HG03342 (cell line): ENCODE data around the gene PTPA.
"Not testable (repeated sequence)": the region's sequence is repeated elsewhere in the genome, so short reads cannot be mapped to it uniquely, and the experiment has no call there.

Source experiments
- ATAC-seq: cut with Tn5 transposase; IDR thresholded peaks from one replicate; pipeline ENCODE4 v1.9.1; 2021; ENCODE audit warnings: mild to moderate bottlenecking, moderate library complexity; ENCODE audit not compliant: unreplicated experiment

The PTPA gene

DNA sequence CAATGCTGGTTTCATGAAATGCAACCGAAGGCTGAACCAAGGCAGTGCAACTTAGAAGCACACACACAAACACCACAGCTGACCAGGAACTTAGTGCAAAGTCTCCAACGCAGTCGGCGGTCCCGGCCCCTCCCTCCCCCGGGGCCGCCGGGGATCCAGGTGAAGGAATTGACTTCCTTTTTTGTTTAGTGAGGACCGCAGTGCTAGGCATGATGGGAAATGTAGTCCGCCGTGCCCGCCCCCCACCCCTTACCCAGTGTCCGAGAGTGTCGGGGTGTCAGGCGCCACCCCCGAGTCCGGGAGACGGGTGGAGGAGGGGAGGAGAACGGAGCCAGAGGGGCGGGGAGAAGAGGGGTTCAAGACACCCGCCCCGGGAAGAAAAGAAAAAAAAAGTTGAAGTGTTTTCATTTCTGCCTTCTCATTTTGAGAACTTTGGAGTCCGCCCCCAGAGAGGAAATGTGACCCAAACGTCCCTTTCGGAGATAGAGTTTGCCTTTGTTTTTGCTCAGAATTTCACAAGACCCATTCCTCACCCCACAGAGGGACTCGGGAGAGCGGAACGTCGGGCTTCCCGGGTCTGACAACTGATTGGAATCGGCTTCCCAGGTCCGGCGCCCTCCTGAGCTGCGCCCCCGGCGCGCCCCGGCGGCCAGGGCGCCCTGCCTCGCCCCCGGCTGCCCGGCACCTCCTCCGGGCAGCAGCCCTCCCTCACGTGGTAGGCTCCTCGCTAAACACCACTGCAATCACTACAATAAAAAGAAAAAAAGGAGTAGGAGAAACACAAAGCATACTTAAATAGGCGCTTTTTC lies 64.8 kb downstream of the PTPA start:
- no peak for ATAC-seq

DNA sequence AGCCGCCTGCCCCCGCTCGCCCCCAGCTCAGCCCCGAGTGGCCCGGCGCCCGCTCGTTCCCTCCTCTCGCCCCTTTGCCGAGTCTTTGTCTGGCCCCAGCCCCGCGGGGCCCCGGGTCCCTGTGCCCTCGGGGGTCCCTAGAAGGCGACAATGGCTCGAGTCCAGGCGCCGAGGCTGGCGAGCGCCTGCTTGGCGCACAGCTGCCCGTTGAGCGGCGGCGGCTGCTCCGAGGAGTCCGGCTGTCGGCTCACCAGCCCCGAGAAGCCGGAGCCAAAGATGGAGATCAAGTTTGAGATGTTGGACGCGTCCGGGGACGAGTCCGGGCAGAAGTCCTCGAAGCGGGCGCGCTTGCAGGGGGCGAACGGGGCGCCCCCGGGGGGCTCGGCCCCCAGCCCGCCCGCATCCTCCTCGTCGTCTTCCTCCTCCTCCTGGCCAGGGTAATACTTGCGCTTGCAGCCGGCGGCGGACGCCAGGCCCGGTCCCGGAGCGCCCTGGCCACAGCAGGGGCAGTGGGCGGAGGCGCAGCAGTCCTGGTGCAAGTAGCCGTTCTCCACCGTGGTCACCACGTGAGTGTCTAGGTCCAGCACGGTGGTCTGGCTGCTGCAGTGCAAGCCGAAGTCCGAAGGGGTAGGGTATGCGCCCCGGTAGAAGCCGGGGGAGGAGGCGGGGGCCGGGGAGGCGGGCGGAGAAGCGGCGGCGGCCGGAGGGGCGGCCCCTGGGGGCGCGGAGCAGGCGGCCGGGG lies 65.7 kb downstream of the PTPA start:
- ATAC-seq = no peak

DNA sequence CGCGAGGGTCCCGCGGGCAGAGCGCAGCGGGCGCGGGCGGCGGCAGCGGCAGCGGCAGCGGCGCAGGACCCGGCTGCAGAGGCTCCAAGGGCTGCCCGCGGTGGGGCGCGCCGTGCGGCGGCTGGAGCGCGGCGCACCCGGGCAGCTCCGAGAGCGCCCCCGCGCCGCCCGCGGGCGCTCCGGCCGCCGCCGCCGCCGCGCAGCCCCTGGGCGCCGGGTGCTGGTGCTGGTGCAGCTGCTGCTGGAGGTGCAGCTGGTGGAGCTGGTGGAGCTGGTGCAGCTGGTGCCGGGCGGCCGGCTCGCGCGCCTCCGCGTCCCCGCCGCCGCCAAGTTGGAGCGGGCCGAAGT lies 66.2 kb downstream of the PTPA start:
- peak; percentile 9 for ATAC-seq

DNA sequence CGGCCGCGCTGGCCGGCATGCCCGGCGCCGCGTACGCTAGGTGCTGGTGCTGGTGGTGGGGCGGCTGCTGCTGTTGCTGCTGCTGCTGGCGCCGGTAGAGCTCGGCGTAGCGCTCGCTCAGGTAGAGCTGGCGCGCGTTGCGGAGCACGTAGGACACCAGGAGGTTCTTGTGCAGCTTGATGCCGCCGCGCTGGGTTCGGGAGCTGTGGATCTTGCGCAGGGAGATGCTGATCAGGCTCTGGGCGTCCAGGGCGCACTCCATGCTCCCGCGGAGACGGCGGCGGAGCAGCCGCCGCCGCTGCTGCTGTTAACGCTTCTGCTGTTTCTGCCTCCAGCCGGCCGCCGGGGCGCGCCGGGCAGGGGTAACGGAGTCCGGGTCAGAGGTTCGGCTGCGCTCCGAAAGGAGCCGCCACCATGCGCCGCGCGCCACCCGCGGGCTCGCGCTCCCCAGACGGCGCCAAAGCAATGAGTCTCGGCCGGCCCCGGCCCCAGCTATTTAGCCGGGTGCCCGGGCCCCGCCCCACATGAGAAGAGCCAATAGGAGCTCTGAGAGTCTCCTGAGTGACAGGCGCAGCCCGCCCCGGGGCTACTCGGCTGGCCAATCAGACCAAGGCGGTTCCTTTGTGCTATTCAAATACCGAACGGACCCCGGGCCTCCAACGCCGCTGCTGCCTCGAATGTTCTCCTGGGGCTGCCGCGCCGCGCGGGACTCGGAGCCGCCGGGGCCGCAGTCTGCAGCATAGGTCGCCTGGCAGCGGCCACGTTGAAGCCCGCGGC lies 66.8 kb downstream of the PTPA start, which contains the start of gene IER5L:
TSS of gene IER5L (minus strand) at position 471 of the 777 bp plus-strand sequence. CDS start at position 262, 209 bp downstream.
- peak; percentile 77 for ATAC-seq

DNA sequence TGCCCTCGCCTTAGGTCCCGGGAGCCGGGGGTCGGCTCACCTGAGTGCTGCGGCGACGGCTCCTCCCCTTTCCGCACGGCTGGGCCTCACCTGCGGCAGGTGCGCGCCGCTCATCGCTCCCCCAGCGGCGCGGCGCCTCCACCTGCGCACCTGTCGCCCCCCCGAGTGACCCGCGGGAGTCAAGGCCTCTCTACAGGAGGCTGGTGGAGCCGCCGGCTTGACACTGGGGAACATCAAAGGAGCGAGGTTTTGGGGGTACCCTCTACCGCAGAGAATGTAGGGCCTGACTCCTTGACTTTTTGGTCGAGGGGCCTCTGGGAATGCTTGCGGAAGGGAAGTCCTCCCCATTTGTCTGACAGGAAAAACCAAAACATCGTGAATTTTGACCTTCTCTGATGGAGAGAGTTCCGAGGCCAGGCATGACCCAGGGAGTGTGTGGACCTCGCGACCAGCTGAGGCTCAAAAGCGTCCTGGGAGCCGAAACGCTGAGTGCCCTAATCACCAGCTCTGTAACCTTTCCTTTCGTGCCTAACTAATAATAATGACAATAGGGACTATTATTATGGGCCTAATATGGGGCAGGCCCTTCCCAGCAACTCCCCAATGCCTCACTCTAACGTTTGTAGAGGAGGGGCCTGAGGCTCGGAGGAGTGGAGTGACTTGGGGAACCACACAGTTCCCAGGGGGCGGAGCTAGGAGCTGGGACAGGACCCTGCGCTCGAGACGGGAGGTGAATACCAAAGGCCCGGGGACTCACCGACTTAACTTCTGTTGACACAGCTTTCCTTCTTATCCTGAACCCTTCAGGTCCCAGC lies 67.6 kb downstream of the PTPA start:
- no peak for ATAC-seq

DNA sequence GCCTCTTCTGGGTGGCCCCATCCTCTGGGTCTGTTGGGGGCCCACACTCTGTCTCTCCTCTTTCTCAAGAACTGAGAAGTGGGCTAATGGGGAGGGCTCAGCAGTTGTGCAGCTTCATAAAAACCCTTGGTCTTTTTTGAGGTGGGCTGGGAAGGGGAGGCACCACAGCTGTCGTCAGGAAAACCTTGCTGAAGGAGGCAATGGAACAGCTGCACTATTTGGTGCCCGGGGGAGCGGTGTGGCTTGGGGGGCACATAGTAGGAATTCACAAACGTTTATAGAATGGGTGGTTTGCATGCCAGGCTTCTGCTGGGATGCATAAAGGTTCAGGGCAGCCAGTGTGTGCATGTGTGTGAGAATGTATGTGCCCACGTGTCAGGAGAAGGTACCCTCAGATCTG lies 70.0 kb downstream of the PTPA start:
- ATAC-seq = no peak

DNA sequence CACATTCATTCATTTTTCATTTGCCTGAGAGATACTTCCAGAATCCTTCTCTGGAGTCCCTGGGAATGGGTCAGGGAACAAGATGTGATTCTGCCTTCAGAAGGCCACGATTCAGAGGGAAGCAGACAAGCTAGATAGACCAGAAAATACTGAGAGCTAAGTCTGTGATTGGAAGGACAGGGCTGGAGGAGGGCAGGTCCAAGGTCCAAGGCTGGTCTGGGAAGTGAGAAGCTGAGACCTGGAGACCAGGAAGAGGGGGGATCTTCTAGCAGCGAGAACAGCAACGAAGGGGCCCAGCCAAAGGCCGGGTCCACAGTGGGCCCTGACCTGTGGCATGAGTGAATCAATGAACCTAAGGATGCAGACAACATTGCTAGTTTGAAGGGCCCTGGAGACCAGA lies 70.9 kb downstream of the PTPA start:
- no peak for ATAC-seq

DNA sequence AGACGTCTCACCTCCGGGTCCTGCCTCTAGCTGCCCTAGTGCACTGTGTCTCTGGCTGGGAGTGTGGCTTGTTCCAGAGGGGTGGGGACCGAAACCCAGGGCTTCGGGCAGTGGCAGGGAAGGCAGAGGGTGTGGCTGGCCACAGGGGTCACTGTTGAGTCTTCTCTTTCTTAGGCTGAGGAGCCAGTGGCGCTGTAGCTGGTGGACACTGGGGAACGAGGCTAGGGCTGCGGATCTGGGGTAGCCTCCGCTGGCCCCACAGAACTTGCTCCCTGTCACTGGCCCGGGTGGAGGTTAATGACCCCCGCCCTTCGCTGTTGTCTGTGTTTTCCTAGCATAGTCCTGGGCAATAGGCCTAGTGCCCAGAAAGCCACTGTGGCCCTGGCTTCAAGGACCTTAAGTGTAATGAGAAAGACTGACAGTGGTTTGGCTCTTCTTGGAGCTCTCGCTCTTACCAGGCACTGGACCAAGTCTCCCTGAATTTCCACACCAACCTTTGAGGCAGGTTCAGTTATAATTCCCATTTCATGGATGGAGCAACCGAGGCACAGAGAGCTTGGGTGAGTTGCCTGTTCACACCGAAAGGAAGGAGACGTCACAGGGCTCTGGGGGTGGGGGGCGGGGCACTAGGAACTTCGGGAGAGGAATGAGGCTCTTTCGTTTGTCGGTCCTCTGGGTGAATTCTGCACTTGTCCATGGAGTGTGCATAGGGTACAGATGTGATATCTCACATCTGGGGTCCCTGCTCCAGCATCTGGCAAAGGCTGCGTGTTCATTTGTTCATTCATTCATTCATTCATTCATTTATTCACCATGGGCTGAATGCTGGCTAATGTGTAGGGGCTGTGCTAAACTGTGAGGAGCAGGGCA lies 71.6 kb downstream of the PTPA start:
- no peak for ATAC-seq

DNA sequence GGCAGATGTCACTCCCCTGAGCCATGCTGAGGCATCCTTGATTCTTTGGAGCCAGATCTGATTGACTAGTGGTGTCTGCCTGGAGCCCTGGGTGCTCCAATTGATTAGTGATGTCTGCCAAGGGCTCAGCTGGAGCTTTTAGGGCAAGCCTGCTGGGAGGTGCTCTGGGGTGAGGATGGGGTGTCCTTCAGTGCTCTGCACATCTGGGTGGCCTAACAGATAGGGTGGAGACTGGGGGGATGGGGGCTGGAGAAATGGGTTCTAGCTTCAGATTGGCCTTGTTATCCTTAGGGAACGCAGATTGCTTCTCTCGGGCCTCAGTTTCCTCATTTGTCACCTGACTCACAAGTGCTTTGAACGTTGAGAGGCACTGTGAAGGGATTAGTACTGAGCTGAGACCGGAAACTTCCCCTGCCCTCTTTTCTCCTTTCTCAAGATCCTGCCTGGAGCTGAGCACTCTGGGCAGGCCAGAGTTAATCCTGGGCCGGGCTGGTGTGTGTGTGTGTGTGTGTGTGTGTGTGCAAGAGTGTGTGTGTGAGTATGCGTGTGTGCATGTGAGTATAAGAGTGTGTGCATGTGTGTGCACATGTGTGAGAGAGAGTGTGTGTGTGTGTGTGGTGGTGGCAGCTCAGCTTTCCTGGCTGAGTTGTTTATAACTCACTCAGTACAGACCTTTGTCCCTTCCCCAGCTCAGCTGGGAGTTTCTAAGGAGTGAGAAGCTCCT lies 72.4 kb downstream of the PTPA start:
- ATAC-seq = no peak

DNA sequence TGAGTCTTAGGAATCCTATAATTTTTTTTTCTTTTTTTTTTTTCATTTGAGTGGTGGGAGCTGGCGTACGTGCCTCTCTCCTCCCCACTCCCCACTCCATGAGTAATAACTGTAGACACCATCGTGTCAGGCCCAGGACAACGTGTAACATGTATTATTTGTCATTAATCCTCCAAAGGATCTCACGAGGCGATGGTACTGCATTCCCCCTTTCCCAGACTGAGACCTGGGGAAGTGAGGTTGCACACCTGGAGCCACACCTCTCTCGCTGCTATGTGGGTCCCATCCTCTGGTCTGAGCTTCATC lies 73.0 kb downstream of the PTPA start:
- no peak for ATAC-seq

DNA sequence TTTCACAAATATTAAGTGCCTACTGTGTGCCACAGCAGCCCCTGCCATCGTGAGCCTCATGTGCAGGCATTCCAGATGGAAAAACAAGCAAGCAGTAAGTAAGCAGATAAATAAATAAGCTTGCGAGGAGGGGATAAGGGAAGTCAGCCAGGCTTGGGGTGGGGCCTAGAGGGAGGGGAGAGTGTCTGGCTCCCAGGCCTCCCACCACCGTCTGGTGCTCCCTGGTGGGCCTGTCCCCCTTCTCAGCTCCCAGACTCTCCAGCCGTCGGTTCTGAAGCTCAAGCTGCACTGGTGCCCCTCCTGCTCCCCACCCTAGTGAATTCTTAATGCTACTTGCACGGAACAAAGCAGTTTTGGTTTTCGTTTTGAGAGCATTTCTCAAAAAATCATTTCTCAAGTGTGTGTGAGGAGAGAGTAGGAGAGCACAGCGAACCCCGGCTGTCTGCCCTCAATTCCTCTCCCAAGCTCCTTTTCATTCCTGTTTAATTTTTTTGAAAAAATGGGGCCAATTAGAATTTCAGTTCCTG lies 73.4 kb downstream of the PTPA start:
- no peak for ATAC-seq

DNA sequence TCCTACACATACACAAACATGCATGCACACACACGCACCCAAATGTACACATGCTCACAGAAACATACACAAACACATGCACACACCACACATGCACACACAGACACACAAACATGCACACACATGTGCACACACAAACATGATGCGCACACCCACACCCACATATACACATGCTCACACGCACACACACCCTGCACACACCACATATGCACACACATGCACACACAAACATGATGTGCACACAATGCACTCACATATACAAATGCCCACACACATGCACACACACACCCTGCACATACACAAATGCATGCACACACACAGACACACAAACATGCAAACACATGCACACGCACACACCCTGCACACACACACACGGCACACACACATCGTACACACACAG lies 74.2 kb downstream of the PTPA start:
- no peak for ATAC-seq

DNA sequence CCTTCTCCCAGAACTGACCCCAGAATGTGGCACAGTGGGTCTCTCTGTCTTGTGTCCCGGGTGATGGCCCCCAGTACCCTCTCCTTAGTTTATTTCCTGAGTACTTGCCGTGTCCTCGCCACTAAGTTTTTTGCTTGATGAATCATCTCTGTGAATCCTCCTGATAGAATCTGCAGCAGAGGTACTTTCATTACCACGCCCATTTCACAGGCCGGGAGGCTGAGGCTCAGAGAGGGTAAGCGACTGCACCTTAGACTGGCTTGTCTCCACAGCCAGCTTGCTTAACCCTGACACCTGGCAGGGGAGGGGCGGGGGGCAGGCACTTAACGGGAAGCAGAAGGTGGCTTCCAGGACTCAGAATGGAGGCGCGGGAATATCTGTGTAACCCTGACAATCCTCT lies 74.8 kb downstream of the PTPA start:
- ATAC-seq = no peak

DNA sequence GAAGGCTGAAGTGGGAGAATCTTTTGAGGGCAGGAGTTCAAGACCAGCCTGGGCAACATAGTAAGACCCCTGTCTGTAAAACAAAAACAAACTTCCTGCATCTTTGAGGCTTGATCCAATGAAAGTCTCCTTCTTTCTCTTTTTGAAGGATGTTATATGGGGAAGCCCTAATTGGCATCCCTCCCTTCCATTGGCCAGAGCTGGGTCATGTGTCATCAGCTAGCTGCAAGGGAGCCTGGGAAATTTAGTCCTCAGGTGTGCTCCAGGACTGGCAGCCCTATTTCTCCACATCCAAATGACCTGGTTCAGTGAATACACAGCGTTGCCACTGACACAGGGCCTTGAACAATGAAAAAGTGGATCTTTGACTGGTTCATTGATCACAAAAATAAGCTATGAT lies 75.8 kb downstream of the PTPA start:
- ATAC-seq = no peak

DNA sequence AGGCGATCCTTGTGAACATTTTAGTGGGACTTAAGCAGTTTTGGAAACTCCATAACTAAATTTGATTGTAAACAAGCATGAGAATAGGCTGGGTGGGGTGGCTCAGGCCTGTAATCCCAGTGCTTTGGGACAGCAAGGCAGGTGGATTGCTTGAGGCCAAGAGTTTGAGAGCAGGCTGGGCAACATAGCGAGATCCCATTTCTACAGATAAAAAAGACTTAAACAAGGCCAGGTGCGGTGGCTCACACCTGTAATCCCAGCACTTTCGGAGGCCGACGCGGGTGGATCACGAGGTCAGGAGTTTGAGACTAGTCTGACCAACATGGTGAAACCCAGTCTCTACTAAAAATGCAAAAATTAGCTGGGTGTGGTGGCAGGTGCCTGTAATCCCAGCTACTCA lies 78.8 kb downstream of the PTPA start:
- not testable (repeated sequence) for ATAC-seq

DNA sequence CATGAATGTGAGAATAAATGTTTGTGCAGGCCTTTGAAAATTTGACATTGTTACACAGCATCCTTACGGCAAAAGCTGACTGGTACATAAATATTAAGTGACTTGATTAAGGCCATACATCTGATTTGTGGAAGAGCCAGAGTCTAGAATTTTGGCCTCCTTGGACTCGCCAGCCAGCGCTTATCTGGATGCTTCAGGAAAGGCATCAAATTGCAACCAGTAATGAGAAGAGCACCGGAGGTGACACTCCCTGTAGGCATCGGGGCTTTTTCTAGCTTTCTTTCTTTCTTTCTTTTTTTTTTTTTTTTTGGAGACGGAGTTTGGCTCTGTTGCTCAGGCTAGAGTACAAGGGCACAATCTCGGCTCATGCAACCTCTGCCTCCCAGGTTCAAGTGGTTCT lies 80.0 kb downstream of the PTPA start:
- ATAC-seq = no peak

DNA sequence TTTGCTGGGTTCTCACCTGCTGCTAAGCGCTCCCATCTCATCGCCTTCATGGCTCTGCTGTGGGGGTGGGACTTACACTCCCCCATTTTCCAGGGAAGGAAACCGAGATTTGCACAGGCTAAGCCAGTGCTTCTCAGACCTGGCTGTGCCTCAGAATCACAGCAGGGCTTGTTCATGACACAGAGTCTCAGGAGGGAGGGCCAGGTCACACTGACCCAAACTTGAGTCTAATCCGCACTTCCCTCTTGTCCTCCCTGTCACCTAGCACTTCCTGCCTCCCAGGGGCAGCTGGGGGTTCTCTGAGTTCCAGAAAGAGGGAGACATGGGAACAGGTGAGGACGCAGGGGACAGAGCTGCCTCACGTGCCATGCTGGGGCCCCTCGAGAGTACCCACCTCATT lies 82.4 kb downstream of the PTPA start:
- no peak for ATAC-seq

DNA sequence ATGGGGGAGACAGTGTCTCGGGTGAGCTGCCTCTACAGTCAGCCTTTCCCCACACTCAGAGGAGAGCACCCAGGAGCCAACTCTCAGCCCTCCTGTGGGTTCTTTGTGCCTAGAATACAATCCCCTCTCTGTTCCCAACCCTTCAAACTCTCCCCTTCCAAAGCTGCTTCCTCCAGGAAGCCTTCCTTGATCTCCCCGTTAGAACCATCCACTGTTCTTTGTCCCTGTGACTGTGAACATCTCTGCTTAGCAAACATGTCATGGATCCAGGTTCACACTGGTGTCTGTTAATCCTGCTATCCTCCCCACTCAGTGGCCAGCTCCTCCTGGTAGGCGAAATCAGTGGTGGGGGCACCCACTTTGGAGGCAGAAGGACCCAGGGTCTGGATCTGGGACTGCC lies 83.0 kb downstream of the PTPA start:
- ATAC-seq = no peak

DNA sequence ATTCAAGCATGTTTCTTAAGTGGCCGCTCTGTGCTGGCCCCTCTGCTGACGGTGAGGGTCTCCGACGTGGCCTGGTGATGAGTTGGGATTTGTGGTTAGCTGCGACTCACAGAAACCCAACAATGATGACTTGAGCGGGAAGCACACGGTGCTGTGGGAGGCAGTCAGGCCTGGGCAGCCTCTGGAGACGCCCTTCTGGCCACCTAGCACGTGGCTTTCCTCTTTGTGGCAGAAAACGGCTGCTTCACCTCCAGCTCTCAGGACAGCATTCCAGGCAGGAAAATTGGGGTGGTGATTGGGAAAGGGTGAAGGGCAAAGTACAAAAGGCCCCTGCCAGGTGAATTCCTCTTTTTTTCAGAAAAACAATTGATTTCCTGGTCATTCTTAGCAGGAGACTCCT lies 84.4 kb downstream of the PTPA start:
- ATAC-seq = no peak
